Caco-2 (cell line): Measurements from ENCODE around the gene PTK7. TPM values are rescaled to one million over a fixed set of nuclear protein-coding genes. Genes with fewer than 3 reads are reported as not detected.

Experiments used
- BruUV-seq: library from RNA; stranded (reverse); fragments of 400-500 nt; replicated peaks from 2 replicates; lab custom pipeline; 2021; lab: Mats Ljungman, UMichigan
- CTCF ChIA-PET: fragments of 300-600 bp; sonication (Branson Sonifier 250); formaldehyde crosslinking; loops from one replicate; lab custom pipeline; 2022; ENCODE audit warnings: antibody characterized with exemption; lab: Charles Lee
- POLR2A ChIA-PET: fragments of 300-600 bp; sonication (Branson Sonifier 250); formaldehyde crosslinking; loops from one replicate; lab custom pipeline; 2022; ENCODE audit warnings: antibody characterized with exemption; lab: Charles Lee
- DNase-seq, 2 experiments: peaks; one replicate each; pipeline versions ENCODE4 v3.0.0 to v3.0.0-alpha.2; 2020 to 2022
- H3K27me3 ChIP-seq: replicated peaks from 2 replicates; pipeline ENCODE4 v1.6.0; 2011; ENCODE audit warnings: low read length; ENCODE audit not compliant: control insufficient read depth, insufficient read depth
- H3K36me3 ChIP-seq: 2 replicates; pipeline ENCODE4 v1.5.1; 2011; ENCODE audit warnings: low read length; ENCODE audit not compliant: control insufficient read depth, insufficient read depth
- H3K4me1 ChIP-seq: fragments of 250-450 bp; sonication (Bioruptor Pico); 2 replicates; pipeline ENCODE4 v1.5.1; 2020; ENCODE audit warnings: mild to moderate bottlenecking
- H3K4me3 ChIP-seq: 2 replicates; pipeline ENCODE4 v1.5.1; 2011; ENCODE audit warnings: low read depth, mild to moderate bottlenecking, control low read depth, low read length
- H3K9me3 ChIP-seq: fragments of 250-450 bp; sonication (Bioruptor Pico); 2 replicates; pipeline ENCODE4 v1.5.1; 2020; ENCODE audit warnings: mild to moderate bottlenecking, moderate library complexity
- H3K27ac Mint-ChIP-seq: one replicate; pipeline ENCODE4 v1.8.0; 2022; ENCODE audit warnings: mixed read lengths; ENCODE audit not compliant: unreplicated experiment
- H3K27me3 Mint-ChIP-seq: one replicate; pipeline ENCODE4 v1.8.0; 2022; ENCODE audit warnings: mixed read lengths; ENCODE audit not compliant: insufficient read depth, unreplicated experiment
- H3K36me3 Mint-ChIP-seq: one replicate; pipeline ENCODE4 v1.8.0; 2022; ENCODE audit warnings: mild to moderate bottlenecking, mixed read lengths; ENCODE audit not compliant: insufficient read depth, unreplicated experiment
- H3K4me1 Mint-ChIP-seq: one replicate; pipeline ENCODE4 v1.8.0; 2022; ENCODE audit warnings: low read depth, mixed read lengths; ENCODE audit not compliant: unreplicated experiment
- H3K4me3 Mint-ChIP-seq: one replicate; pipeline ENCODE4 v1.8.0; 2022; ENCODE audit warnings: mild to moderate bottlenecking, moderate library complexity, mixed read lengths; ENCODE audit not compliant: unreplicated experiment
- H3K9me3 Mint-ChIP-seq: one replicate; pipeline ENCODE4 v1.8.0; 2022; ENCODE audit warnings: mixed read lengths; ENCODE audit not compliant: unreplicated experiment
- intact Hi-C: fragments of 100-400 bp; cut with micrococcal nuclease; formaldehyde crosslinking; loops from one replicate; pipeline ENCODE4 v1.10.0; 2022; ENCODE audit not compliant: unreplicated experiment
- total RNA-seq: library from RNA; stranded (reverse); gene quantifications from 2 replicates; pipeline ENCODE4 v1.2.3, GENCODE V29; 2022
- TF ChIP-seq, protein P1 (sequence below), 2 experiments: fragments of 200-600 bp in 1 of 2; IDR thresholded peaks; 1 replicate in 1 of 2; 2 replicates in 1 of 2; pipeline versions ENCODE4 v1.5.1 to v1.8.0; 2011 to 2022; ENCODE audit warnings: antibody characterized with exemption in 1 of 2, control low read depth in 1 of 2, inconsistent platforms in 1 of 2, low read depth in 1 of 2, low read length in 1 of 2, mild to moderate bottlenecking in 1 of 2, moderate library complexity in 1 of 2; ENCODE audit not compliant: insufficient read depth in 1 of 2, severe bottlenecking in 1 of 2, unreplicated experiment in 1 of 2

The PTK7 gene
- total RNA-seq, 1 experiment from 2014 or later = 180 TPM

DNA sequence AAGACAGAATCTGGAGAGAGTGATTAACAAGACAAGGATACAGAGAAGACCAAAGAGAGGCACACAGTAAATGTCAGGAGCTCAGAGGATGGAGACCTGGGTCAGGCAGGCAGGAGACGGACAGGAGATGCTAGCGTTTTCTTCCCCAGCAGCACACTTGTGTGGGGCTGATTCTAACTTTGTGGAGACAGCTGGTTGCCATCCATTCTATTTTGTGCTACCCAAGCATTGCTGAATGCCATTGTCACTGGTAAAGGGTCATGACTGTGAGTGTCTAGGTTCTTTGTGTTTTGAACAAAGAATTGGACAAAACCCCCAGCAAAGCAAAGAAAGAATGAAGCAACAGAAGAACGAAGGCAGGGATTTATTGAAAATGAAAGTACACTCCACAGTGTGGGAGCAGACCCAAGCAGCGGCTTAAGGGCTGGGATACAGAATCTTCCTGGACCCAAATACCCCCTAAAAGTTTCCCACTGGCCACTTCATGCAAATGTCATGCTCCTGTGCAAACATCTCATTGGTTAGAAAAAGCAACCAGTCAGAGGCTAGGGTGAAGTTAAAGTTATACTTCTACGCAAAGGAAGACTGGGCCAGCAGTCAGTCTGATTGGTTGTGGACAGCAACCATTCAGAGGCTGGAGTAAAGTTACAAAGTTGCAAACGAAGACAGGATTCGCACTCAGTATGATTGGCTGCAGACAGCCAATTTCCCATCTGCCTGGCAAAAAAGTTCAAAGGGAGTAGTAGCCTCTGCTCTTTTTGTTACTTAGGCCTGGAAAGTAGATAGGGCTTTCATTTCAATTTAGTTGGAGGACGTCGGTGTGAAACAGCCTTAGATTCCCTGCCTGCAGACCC, 17.5 kb downstream of the PTK7 start:
- intact Hi-C loops = no loop called here
- Mint-ChIP-seq H3K4me1 (peaks cover 43% of the 10 kb centered on the region), H3K9me3 (no peaks in the 10 kb centered on the region), H3K27ac (peak overlapping the region; percentile 78), H3K27me3 (no peaks in the 10 kb centered on the region), H3K36me3 (peaks cover 21% of the 10 kb centered on the region), H3K4me3 (peak overlapping the region; percentile 6)
- peaks cover 80% of the 10 kb centered on the region for H3K4me1 ChIP-seq
- BruUV-seq = no TSS peak
- H3K9me3 ChIP-seq = no peaks in the 10 kb centered on the region
- no peaks in the 10 kb centered on the region for H3K27me3 ChIP-seq
- ChIA-PET CTCF (no interaction called here), POLR2A (interaction anchor here (0.7 kb wide), 1 partner anchor 12 kb away, joined by 4 read pairs; no protein-coding TSS in a partner anchor)
- H3K36me3 ChIP-seq = no peaks in the 10 kb centered on the region
- no peak for DNase-seq
- TF ChIP-seq, protein P1, sequence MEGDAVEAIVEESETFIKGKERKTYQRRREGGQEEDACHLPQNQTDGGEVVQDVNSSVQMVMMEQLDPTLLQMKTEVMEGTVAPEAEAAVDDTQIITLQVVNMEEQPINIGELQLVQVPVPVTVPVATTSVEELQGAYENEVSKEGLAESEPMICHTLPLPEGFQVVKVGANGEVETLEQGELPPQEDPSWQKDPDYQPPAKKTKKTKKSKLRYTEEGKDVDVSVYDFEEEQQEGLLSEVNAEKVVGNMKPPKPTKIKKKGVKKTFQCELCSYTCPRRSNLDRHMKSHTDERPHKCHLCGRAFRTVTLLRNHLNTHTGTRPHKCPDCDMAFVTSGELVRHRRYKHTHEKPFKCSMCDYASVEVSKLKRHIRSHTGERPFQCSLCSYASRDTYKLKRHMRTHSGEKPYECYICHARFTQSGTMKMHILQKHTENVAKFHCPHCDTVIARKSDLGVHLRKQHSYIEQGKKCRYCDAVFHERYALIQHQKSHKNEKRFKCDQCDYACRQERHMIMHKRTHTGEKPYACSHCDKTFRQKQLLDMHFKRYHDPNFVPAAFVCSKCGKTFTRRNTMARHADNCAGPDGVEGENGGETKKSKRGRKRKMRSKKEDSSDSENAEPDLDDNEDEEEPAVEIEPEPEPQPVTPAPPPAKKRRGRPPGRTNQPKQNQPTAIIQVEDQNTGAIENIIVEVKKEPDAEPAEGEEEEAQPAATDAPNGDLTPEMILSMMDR (IDR thresholded peaks at IDR 0.05; ENCODE audit: insufficient read depth in 1 of 2, low read depth in 1 of 2, low read length in 1 of 2, severe bottlenecking in 1 of 2, unreplicated experiment in 1 of 2) = no peak
- no peak overlapping the region for H3K4me3 ChIP-seq

DNA sequence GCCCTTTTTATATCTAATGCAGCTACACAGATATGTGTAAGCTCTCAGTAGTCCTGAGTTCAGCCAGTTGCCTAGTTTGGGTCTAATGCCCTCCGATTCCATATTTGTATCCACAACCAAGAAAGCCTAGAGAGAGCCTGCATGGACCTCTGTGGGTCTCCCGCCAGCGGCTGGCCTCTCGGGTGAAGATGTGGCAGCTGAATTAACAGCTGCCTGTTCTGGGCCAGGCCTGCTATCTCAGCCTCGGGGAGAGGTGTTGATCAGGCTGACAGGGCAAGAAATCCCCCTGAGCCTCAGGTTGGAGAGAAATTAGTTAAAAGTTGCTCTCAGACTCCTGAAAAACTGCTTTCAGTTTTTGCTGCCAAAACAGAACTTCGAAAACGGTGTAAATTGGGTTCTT, 19.8 kb downstream of the PTK7 start:
- DNase-seq = no peak
- ChIA-PET POLR2A (interaction anchor here (0.6 to 1.4 kb wide), 2 partner anchors 17 to 20 kb away, joined by 8 to 17 read pairs; partner anchors contain the start of gene PTK7), CTCF (interaction anchor here (0.6 to 2.2 kb wide), 2 partner anchors 21 to 47 kb away, joined by 8 to 10 read pairs; no protein-coding TSS in a partner anchor)
- peaks cover 10% of the 10 kb centered on the region for H3K36me3 Mint-ChIP-seq
- peak overlapping the region; percentile 19 for H3K4me3 Mint-ChIP-seq
- H3K27me3 Mint-ChIP-seq = no peaks in the 10 kb centered on the region
- no peaks in the 10 kb centered on the region for H3K27me3 ChIP-seq
- H3K4me1 ChIP-seq = peaks cover 60% of the 10 kb centered on the region
- H3K9me3 ChIP-seq = no peaks in the 10 kb centered on the region
- no TSS peak for BruUV-seq
- peak overlapping the region; percentile 87 for H3K27ac Mint-ChIP-seq
- H3K4me3 ChIP-seq = no peak overlapping the region
- peaks cover 29% of the 10 kb centered on the region for H3K4me1 Mint-ChIP-seq
- TF ChIP-seq, protein P1 (IDR thresholded peaks at IDR 0.05; ENCODE audit: insufficient read depth in 1 of 2, low read depth in 1 of 2, low read length in 1 of 2, severe bottlenecking in 1 of 2, unreplicated experiment in 1 of 2) = no peak
- H3K36me3 ChIP-seq = no peaks in the 10 kb centered on the region
- intact Hi-C loops = no loop called here
- no peaks in the 10 kb centered on the region for H3K9me3 Mint-ChIP-seq

- DNase-seq = peak; percentile 54 to 71
- intact Hi-C loops = no loop called here
Observed at GRCh38 chr6:43096451-43097097, 20.5 kb downstream of the PTK7 start.

More at GRCh38 chr6:43096451-43097097, 20.5 kb downstream of the PTK7 start:
- no TSS peak for BruUV-seq
- Mint-ChIP-seq H3K9me3 (no peaks in the 10 kb centered on the region), H3K27me3 (no peaks in the 10 kb centered on the region), H3K4me3 (no peak overlapping the region), H3K27ac (peak overlapping the region; percentile 87), H3K4me1 (peaks cover 29% of the 10 kb centered on the region), H3K36me3 (peaks cover 10% of the 10 kb centered on the region)
- H3K36me3 ChIP-seq = no peaks in the 10 kb centered on the region
- H3K4me1 ChIP-seq = peaks cover 53% of the 10 kb centered on the region
- ChIA-PET POLR2A (interaction anchor here (0.6 to 1.4 kb wide), 2 partner anchors 17 to 20 kb away, joined by 8 to 17 read pairs; partner anchors contain the start of gene PTK7), CTCF (interaction anchor here (0.6 to 2.2 kb wide), 4 partner anchors 22 to 47 kb away, joined by 3 to 10 read pairs (median 6); no protein-coding TSS in a partner anchor)
- no peak overlapping the region for H3K4me3 ChIP-seq
- H3K27me3 ChIP-seq = no peaks in the 10 kb centered on the region
- TF ChIP-seq, protein P1 (IDR thresholded peaks at IDR 0.05; ENCODE audit: insufficient read depth in 1 of 2, low read depth in 1 of 2, low read length in 1 of 2, severe bottlenecking in 1 of 2, unreplicated experiment in 1 of 2) = no peak
- no peaks in the 10 kb centered on the region for H3K9me3 ChIP-seq
